GM13976 (cell line): ENCODE measurements around the gene TMIGD2.

Experiments used
- DNase-seq: peaks from one replicate; pipeline ENCODE4 v3.0.0; 2012; ENCODE audit warnings: low spot score
- in situ Hi-C: fragments of 300-500 bp; cut with MboI; formaldehyde crosslinking; loops from one replicate; pipeline ENCODE4 v1.12.0; 2022; ENCODE audit warnings: low sequenced_read_pairs, mixed read lengths, inconsistent platforms; ENCODE audit not compliant: unreplicated experiment
- TF ChIP-seq, protein P1 (sequence below): IDR thresholded peaks from 2 replicates; pipeline ENCODE4 v1.5.1; 2012; ENCODE audit warnings: borderline replicate concordance, mild to moderate bottlenecking; ENCODE audit not compliant: insufficient read depth; ENCODE audit errors: extremely low read depth, missing control alignments, control extremely low read depth

TMIGD2 gene

DNA sequence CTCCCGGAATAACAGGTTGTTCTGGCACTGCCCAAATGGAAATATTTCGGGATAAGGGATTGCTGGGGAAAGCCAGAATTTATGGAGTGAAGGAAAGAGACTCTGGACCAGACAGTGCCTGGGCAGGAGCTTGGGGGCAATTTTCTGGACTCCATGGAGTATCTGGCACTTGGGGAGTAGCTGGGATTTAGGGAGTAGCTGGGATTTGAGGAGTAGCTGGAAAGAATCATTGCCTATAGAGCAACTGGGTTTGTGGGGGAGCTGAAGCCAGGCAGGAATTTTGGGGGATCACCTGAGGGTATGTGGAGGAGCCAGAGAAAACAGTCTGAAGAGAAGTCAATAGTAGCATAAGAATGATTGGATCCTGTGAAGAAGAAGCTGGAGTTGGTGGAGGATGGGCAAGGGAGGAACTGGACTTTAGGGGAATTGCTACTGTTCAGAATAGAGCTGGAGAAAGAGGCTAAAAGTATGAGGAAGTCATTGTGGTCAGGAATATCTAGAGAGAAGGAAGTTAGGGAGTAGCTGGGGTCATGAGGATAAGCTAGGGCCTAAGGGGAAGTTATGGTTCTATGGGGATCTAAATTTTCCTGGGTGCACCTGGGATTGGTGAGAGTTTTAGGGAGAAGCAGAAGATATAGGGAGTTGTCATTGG, 17.0 kb upstream of the TMIGD2 start:
- TF ChIP-seq, protein P1, sequence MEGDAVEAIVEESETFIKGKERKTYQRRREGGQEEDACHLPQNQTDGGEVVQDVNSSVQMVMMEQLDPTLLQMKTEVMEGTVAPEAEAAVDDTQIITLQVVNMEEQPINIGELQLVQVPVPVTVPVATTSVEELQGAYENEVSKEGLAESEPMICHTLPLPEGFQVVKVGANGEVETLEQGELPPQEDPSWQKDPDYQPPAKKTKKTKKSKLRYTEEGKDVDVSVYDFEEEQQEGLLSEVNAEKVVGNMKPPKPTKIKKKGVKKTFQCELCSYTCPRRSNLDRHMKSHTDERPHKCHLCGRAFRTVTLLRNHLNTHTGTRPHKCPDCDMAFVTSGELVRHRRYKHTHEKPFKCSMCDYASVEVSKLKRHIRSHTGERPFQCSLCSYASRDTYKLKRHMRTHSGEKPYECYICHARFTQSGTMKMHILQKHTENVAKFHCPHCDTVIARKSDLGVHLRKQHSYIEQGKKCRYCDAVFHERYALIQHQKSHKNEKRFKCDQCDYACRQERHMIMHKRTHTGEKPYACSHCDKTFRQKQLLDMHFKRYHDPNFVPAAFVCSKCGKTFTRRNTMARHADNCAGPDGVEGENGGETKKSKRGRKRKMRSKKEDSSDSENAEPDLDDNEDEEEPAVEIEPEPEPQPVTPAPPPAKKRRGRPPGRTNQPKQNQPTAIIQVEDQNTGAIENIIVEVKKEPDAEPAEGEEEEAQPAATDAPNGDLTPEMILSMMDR = no peak
- in situ Hi-C loops = no loop called here
- DNase-seq = no peak

DNA sequence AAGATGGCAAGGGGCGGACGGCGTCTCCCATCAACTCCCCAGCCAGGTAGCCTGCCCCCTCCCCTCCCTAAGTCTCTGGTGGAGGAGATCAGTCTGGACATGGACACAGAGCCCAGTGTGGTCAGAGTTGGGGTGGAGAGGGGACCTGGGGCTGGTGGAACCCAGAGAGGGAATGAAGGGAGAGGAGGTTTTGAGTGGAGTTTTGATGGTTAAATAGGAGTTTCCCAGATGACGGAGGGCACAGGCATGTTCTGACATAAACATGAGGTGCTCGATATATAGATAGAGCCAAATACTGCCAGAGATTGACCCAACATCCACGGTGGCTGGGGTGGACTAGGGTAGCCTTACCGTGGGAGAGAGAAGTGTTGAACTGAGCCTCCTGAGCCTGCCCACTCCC, 16.3 kb upstream of the TMIGD2 start:
- DNase-seq = no peak
- TF ChIP-seq, protein P1 = no peak
- in situ Hi-C loops = no loop called here

DNA sequence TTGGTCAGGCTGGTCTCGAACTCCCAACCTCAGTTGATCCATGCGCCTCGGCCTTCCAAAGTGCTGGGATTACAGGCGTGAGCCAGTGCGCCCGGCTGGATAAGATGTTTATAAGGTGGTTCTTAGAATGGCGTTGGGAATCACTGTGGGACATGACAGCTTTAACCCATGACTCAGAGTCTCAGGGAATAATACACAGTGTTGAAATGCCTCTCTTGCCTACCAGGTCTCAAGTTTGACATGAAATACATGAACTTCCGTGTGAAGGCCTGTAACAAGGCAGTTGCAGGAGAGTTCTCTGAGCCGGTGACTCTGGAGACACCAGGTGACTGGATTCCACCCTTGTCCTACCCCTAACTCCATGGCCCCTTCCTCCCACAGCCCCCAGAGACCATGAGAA, 14.8 kb upstream of the TMIGD2 start:
- TF ChIP-seq, protein P1 = no peak
- DNase-seq = no peak
- in situ Hi-C loops = no loop called here

GRCh38 chr19:4313847-4314490, 11.8 kb upstream of the TMIGD2 start:
- no peak for DNase-seq
- in situ Hi-C loops = no loop called here
- TF ChIP-seq, protein P1 = no peak

DNA sequence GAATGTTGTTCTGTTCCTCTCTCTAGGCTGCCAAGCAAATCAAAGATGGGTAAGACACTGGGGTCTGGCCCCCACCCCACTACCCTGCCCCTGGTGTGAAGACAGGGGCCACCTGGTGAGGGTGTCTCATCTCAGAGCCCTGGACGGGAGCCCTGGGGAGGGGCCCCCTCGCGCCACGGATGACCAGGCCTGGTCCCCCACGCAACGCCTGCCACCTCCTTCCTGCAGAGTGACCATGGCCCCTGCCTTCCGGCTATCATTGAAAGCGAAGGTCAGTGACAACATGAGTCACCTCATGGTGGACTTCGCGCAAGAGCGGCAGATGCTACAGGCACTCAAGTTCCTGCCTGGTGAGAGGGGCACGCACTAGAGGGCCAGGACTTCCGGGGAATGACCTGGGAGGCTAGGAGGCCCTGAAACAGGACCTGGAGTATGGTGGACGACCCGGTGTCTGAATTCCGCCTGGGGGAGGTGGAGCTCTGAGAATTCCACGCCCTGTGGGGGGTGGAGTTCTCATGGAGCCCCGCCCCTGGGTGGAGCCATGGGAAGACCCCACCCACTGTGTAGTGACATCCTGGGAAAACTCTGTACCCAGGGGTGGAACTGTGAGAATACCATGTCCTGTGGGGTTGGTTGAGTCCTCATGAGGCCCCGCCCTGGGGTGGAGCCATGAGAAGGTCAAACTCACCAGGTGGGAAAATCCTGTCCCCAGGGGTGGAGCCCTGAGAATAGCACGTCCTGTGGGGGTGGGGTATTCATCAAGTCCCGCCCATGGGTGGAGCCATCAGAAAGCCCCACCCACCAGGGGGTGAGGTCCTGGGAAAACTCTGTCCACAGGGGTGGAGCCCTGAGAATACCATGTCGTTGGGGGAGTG, 8.3 kb upstream of the TMIGD2 start:
- TF ChIP-seq, protein P1 = no peak
- DNase-seq = no peak
- in situ Hi-C loops = no loop called here

- in situ Hi-C loops = no loop called here
- TF ChIP-seq, protein P1 = no peak
- DNase-seq = no peak
These were observed 3.5 kb upstream of the TMIGD2 start for GRCh38 chr19:4305659-4306058.
